CD14-positive monocyte (primary cell): ENCODE measurements around the gene XIRP2. TPM values are rescaled to one million over a fixed set of nuclear protein-coding genes. Genes with fewer than 3 reads are reported as not detected.

Experiments used
- DNase-seq, 3 donors: peaks; one replicate each; pipeline ENCODE4 v3.0.0-alpha.2; 2011 to 2022
- H2AFZ ChIP-seq: 2 replicates; pipeline ENCODE4 v1.6.0; 2012; ENCODE audit warnings: mild to moderate bottlenecking, low read depth, low read length, inconsistent platforms; ENCODE audit not compliant: insufficient read depth, poor library complexity, severe bottlenecking
- H3K27ac ChIP-seq, 2 donors: 1 replicate in 1 of 2; 2 replicates in 1 of 2; pipeline ENCODE4 v1.5.1; 2012 to 2013; ENCODE audit warnings: low read length in 2 of 2, control low read depth in 1 of 2, inconsistent platforms in 1 of 2, low read depth in 1 of 2, mild to moderate bottlenecking in 1 of 2
- H3K27me3 ChIP-seq, 2 donors: one replicate each; pipeline versions ENCODE4 v1.6.0 to v1.6.1; 2011 to 2013; ENCODE audit warnings: low read length in 2 of 2; ENCODE audit not compliant: control insufficient read depth in 2 of 2, insufficient read depth in 2 of 2
- H3K36me3 ChIP-seq, 2 donors: replicated peaks in 1 of 2; 1 replicate in 1 of 2; 2 replicates in 1 of 2; pipeline versions ENCODE4 v1.5.1 to v1.6.1; 2012 to 2013; ENCODE audit warnings: low read length in 2 of 2, control low read depth in 1 of 2, inconsistent platforms in 1 of 2, mild to moderate bottlenecking in 1 of 2; ENCODE audit not compliant: insufficient read depth in 2 of 2, control insufficient read depth in 1 of 2
- H3K4me1 ChIP-seq, 2 donors: 1 replicate in 1 of 2; 2 replicates in 1 of 2; pipeline versions ENCODE4 v1.5.1 to v1.6.1; 2012 to 2013; ENCODE audit warnings: low read length in 2 of 2, control low read depth in 1 of 2, inconsistent platforms in 1 of 2, mild to moderate bottlenecking in 1 of 2, moderate library complexity in 1 of 2; ENCODE audit not compliant: insufficient read depth in 2 of 2, control insufficient read depth in 1 of 2
- H3K4me2 ChIP-seq: replicated peaks from 2 replicates; pipeline ENCODE3; 2012; ENCODE audit warnings: low read length, moderate library complexity, mild to moderate bottlenecking; ENCODE audit not compliant: poor library complexity, severe bottlenecking; ENCODE audit errors: extremely low read depth
- H3K4me3 ChIP-seq, 3 experiments: fragments of 200-600 bp in 1 of 3; sonication (generic) in 1 of 3; replicated peaks in 1 of 3; 1 replicate in 2 of 3; 2 replicates in 1 of 3; pipeline ENCODE4 v1.5.1; 2011 to 2013; ENCODE audit warnings: low read length in 3 of 3, mild to moderate bottlenecking in 3 of 3, control low read depth in 2 of 3, low read depth in 2 of 3, inconsistent platforms in 1 of 3, moderate library complexity in 1 of 3
- H3K79me2 ChIP-seq: 2 replicates; pipeline ENCODE4 v1.6.0; 2012; ENCODE audit warnings: mild to moderate bottlenecking, control low read depth, inconsistent platforms, low read length, moderate library complexity; ENCODE audit not compliant: insufficient read depth
- H3K9ac ChIP-seq: 2 replicates; pipeline ENCODE4 v1.6.0; 2017; ENCODE audit warnings: low read length, mild to moderate bottlenecking; ENCODE audit not compliant: insufficient read depth, poor library complexity, severe bottlenecking
- H3K9me3 ChIP-seq, 2 donors: replicated peaks in 1 of 2; 1 replicate in 1 of 2; 2 replicates in 1 of 2; pipeline versions ENCODE4 v1.5.1 to v1.6.1; 2012 to 2013; ENCODE audit warnings: low read length in 2 of 2, control low read depth in 1 of 2; ENCODE audit not compliant: control insufficient read depth in 1 of 2, insufficient read depth in 1 of 2
- H4K20me1 ChIP-seq: 2 replicates; pipeline ENCODE4 v1.6.0; 2012; ENCODE audit warnings: mild to moderate bottlenecking, low read length, control low read depth, moderate library complexity; ENCODE audit not compliant: insufficient read depth
- H3K27ac Mint-ChIP-seq, 7 donors: one replicate each; pipeline ENCODE4 v1.8.0; 2020; ENCODE audit warnings: mild to moderate bottlenecking in 7 of 7, mixed read lengths in 7 of 7, moderate library complexity in 6 of 7, inconsistent platforms in 2 of 7
- H3K27me3 Mint-ChIP-seq, 3 donors: one replicate each; pipeline ENCODE4 v1.8.0; 2021 to 2022; ENCODE audit warnings: low read depth in 3 of 3, mild to moderate bottlenecking in 3 of 3, mixed read lengths in 3 of 3, moderate library complexity in 3 of 3, inconsistent platforms in 1 of 3
- H3K36me3 Mint-ChIP-seq, 2 donors: one replicate each; pipeline ENCODE4 v1.8.0; 2020; ENCODE audit warnings: mixed read lengths in 2 of 2, inconsistent platforms in 1 of 2, mild to moderate bottlenecking in 1 of 2
- H3K4me1 Mint-ChIP-seq: one replicate; pipeline ENCODE4 v1.8.0; 2020; ENCODE audit warnings: mild to moderate bottlenecking, mixed read lengths
- H3K4me3 Mint-ChIP-seq, 2 donors: one replicate each; pipeline ENCODE4 v1.8.0; 2020; ENCODE audit warnings: mild to moderate bottlenecking in 2 of 2, mixed read lengths in 2 of 2, moderate library complexity in 1 of 2
- H3K9me3 Mint-ChIP-seq, 7 donors: one replicate each; pipeline ENCODE4 v1.8.0; 2020 to 2022; ENCODE audit warnings: mixed read lengths in 7 of 7, mild to moderate bottlenecking in 6 of 7, moderate library complexity in 6 of 7, inconsistent platforms in 2 of 7
- WGBS: methylation state at CpG from one replicate; pipeline ENCODE4 v1.1.5; 2013; ENCODE audit warnings: missing lambda C conversion rate; ENCODE audit not compliant: insufficient coverage; 5-methylcytosine and 5-hydroxymethylcytosine counted together
- intact Hi-C, 2 donors: fragments of 100-400 bp; cut with micrococcal nuclease; formaldehyde crosslinking; loops; one replicate each; pipeline versions ENCODE4 v1.15.0 to v1.15.1; 2023
- polyA plus RNA-seq, 3 donors: library from polyadenylated mRNA; depleted of rRNA in 1 of 3; unstranded in 2 of 3; stranded (reverse) in 1 of 3; fragments of 300-500 nt in 2 of 3; fragments of >200 nt in 1 of 3; fragmentation: Illumina TruSeq in 2 of 3; gene quantifications; 1 replicate in 2 of 3; 2 replicates in 1 of 3; pipeline ENCODE4 v1.2.3, GENCODE V29; 2012 to 2021
- TF ChIP-seq, protein P1 (sequence below): fragments of 200-600 bp; IDR thresholded peaks from one replicate; pipeline ENCODE4 v1.8.0; 2022; ENCODE audit warnings: antibody characterized with exemption, mild to moderate bottlenecking

XIRP2 gene
- polyA plus RNA-seq, 3 donors, result not detected

GRCh38 chr2:166924967-166925366, 36.7 kb downstream of the XIRP2 start:
- intact Hi-C loops, result no loop called here
- Histone ChIP-seq H3K9me3 (no peaks in the 10 kb centered on the region), H3K36me3 (no peaks in the 10 kb centered on the region), H3K79me2 (no peaks in the 10 kb centered on the region), H3K4me1 (no peaks in the 10 kb centered on the region), H3K9ac (no peak overlapping the region), H3K27ac (no peak overlapping the region), H3K4me2 (no peak overlapping the region), H2AFZ (no peak overlapping the region), H3K4me3 (no peak overlapping the region), H4K20me1 (no peaks in the 10 kb centered on the region), H3K27me3 (no peaks in the 10 kb centered on the region)
- TF ChIP-seq, protein P1, sequence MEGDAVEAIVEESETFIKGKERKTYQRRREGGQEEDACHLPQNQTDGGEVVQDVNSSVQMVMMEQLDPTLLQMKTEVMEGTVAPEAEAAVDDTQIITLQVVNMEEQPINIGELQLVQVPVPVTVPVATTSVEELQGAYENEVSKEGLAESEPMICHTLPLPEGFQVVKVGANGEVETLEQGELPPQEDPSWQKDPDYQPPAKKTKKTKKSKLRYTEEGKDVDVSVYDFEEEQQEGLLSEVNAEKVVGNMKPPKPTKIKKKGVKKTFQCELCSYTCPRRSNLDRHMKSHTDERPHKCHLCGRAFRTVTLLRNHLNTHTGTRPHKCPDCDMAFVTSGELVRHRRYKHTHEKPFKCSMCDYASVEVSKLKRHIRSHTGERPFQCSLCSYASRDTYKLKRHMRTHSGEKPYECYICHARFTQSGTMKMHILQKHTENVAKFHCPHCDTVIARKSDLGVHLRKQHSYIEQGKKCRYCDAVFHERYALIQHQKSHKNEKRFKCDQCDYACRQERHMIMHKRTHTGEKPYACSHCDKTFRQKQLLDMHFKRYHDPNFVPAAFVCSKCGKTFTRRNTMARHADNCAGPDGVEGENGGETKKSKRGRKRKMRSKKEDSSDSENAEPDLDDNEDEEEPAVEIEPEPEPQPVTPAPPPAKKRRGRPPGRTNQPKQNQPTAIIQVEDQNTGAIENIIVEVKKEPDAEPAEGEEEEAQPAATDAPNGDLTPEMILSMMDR, result no peak
- peaks cover 0 to 3% (median 2%) of the 10 kb centered on the region in 7 donors for H3K9me3 Mint-ChIP-seq
- H3K36me3 Mint-ChIP-seq, result no peaks in the 10 kb centered on the region
- H3K4me1 Mint-ChIP-seq, result no peaks in the 10 kb centered on the region
- no peaks in the 10 kb centered on the region for H3K27me3 Mint-ChIP-seq
- H3K27ac Mint-ChIP-seq, result no peak overlapping the region
- H3K4me3 Mint-ChIP-seq, result no peak overlapping the region
- DNase-seq, result no peak

GRCh38 chr2:166926657-166927056, 38.4 kb downstream of the XIRP2 start:
- no peak overlapping the region for H3K4me3 ChIP-seq
- no peaks in the 10 kb centered on the region for H3K4me1 Mint-ChIP-seq
- no peak overlapping the region for H3K4me2 ChIP-seq
- H3K36me3 ChIP-seq, result no peaks in the 10 kb centered on the region
- no peak overlapping the region for H3K9ac ChIP-seq
- H4K20me1 ChIP-seq, result no peaks in the 10 kb centered on the region
- no peaks in the 10 kb centered on the region for H3K79me2 ChIP-seq
- no peak overlapping the region for H3K4me3 Mint-ChIP-seq
- TF ChIP-seq, protein P1, result no peak
- no peaks in the 10 kb centered on the region for H3K27me3 ChIP-seq
- no peaks in the 10 kb centered on the region for H3K36me3 Mint-ChIP-seq
- no peak for DNase-seq
- H3K27me3 Mint-ChIP-seq, result no peaks in the 10 kb centered on the region
- no peak overlapping the region for H3K27ac ChIP-seq
- H3K9me3 ChIP-seq, result no peaks in the 10 kb centered on the region
- no CpG with 5 or more reads among the region's 1 CpG for WGBS
- H2AFZ ChIP-seq, result no peak overlapping the region
- intact Hi-C loops, result no loop called here
- H3K9me3 Mint-ChIP-seq, result peaks cover 0 to 5% (median 2%) of the 10 kb centered on the region in 7 donors
- no peak overlapping the region for H3K27ac Mint-ChIP-seq
- no peaks in the 10 kb centered on the region for H3K4me1 ChIP-seq
